Ascending aorta (tissue), 2 donors: ENCODE data around the gene LRIF1. TPM values are rescaled to one million over a fixed set of nuclear protein-coding genes. Genes with fewer than 3 reads are reported as not detected.
"Not testable (repeated sequence)": the region's sequence is repeated elsewhere in the genome, so short reads cannot be mapped to it uniquely, and the experiment has no call there.

ENCODE experiments used
- DNase-seq, 2 donors: peaks; one replicate each; pipeline ENCODE4 v3.0.0-alpha.2; 2019; ENCODE audit warnings: low spot score in 2 of 2
- H3K27ac ChIP-seq, 2 donors: fragments of 200-600 bp; sonication (generic); one replicate each; pipeline ENCODE4 v1.5.1; 2016 to 2017; ENCODE audit warnings: mild to moderate bottlenecking in 1 of 2
- H3K27me3 ChIP-seq: fragments of 200-600 bp; sonication (generic); one replicate; pipeline ENCODE4 v1.5.1; 2017
- H3K36me3 ChIP-seq, 2 donors: fragments of 200-600 bp; sonication (generic); one replicate each; pipeline ENCODE4 v1.5.1; 2016
- H3K4me1 ChIP-seq, 2 donors: fragments of 200-600 bp; sonication (generic); one replicate each; pipeline ENCODE4 v1.5.1; 2016 to 2017; ENCODE audit warnings: mild to moderate bottlenecking in 1 of 2
- H3K4me3 ChIP-seq, 2 donors: fragments of 200-600 bp; sonication (generic); one replicate each; pipeline ENCODE4 v1.5.1; 2016 to 2017; ENCODE audit warnings: mild to moderate bottlenecking in 1 of 2
- H3K9me3 ChIP-seq, 2 donors: fragments of 200-600 bp; sonication (generic); one replicate each; pipeline ENCODE4 v1.5.1; 2016
- CTCF ChIP-seq, 3 experiments: fragments of 200-600 bp in 2 of 3; fragments of 450-650 bp in 1 of 3; sonication (generic) in 2 of 3; IDR thresholded peaks; one replicate each; pipeline ENCODE4 v1.5.1; 2016 to 2019; ENCODE audit warnings: antibody characterized with exemption in 3 of 3, mild to moderate bottlenecking in 1 of 3, moderate library complexity in 1 of 3
- intact Hi-C: fragments of 100-400 bp; cut with DNase I; formaldehyde crosslinking; loops from one replicate; pipeline ENCODE4 v1.15.1; 2023
- total RNA-seq: library from RNA; depleted of rRNA; stranded (reverse); fragments of >200 nt; gene quantifications from one replicate; pipeline ENCODE4 v1.1.0, GENCODE V29; 2016

Gene LRIF1
- total RNA-seq, 1 donor from 2014 or later, result 3.5 TPM

- no peak overlapping the region for H3K27ac ChIP-seq
- peaks cover 24 to 55% of the 10 kb centered on the region in 2 donors for H3K36me3 ChIP-seq
- no peaks in the 10 kb centered on the region for H3K27me3 ChIP-seq
- intact Hi-C loops, result no loop called here
- no peaks in the 10 kb centered on the region for H3K4me1 ChIP-seq
- no peak for DNase-seq
- H3K9me3 ChIP-seq, result peaks cover 4 to 69% of the 10 kb centered on the region in 2 donors
- TF ChIP-seq CTCF (IDR thresholded peaks at IDR 0.05), result no peak
- H3K4me3 ChIP-seq, result no peak overlapping the region
Measured at GRCh38 chr1:110948038-110948810, 15.5 kb downstream of the LRIF1 start.

- Histone ChIP-seq H3K36me3 (peaks cover 18 to 34% of the 10 kb centered on the region in 2 donors), H3K4me3 (no peak overlapping the region), H3K27ac (no peak overlapping the region), H3K9me3 (peaks cover 0 to 50% of the 10 kb centered on the region in 2 donors), H3K27me3 (no peaks in the 10 kb centered on the region), H3K4me1 (no peaks in the 10 kb centered on the region)
- no peak for DNase-seq
- no peak for TF ChIP-seq CTCF (IDR thresholded peaks at IDR 0.05)
- intact Hi-C loops, result no loop called here
Measured at GRCh38 chr1:110945626-110946025, 18.1 kb downstream of the LRIF1 start.

GRCh38 chr1:110944806-110945205 is 18.9 kb downstream of the LRIF1 start:
- no peak for DNase-seq
- intact Hi-C loops, result no loop called here

GRCh38 chr1:110936567-110936966 is 27.2 kb downstream of the LRIF1 start:
- intact Hi-C loops, result no loop called here
- H3K27ac ChIP-seq, result no peak overlapping the region
- TF ChIP-seq CTCF (IDR thresholded peaks at IDR 0.05), result no peak
- H3K9me3 ChIP-seq, result peaks cover 18 to 61% of the 10 kb centered on the region in 2 donors
- no peaks in the 10 kb centered on the region for H3K4me1 ChIP-seq
- H3K4me3 ChIP-seq, result no peak overlapping the region
- no peak for DNase-seq
- no peaks in the 10 kb centered on the region for H3K27me3 ChIP-seq
- H3K36me3 ChIP-seq, result no peaks in the 10 kb centered on the region

More at GRCh38 chr1:110944806-110945205, 18.9 kb downstream of the LRIF1 start:
- Histone ChIP-seq H3K4me3 (no peak overlapping the region), H3K9me3 (peaks cover 0 to 52% of the 10 kb centered on the region in 2 donors), H3K4me1 (no peaks in the 10 kb centered on the region), H3K36me3 (peaks cover 16 to 28% of the 10 kb centered on the region in 2 donors), H3K27ac (no peak overlapping the region), H3K27me3 (no peaks in the 10 kb centered on the region)
- no peak for TF ChIP-seq CTCF (IDR thresholded peaks at IDR 0.05)

GRCh38 chr1:110931097-110931496 is 32.6 kb downstream of the LRIF1 start:
- H3K27ac ChIP-seq, H3K4me1 ChIP-seq, intact Hi-C loops, H3K4me3 ChIP-seq, H3K27me3 ChIP-seq, DNase-seq, H3K36me3 ChIP-seq: not testable (repeated sequence)
- H3K9me3 ChIP-seq, result peaks cover 7 to 26% of the 10 kb centered on the region in 2 donors

GRCh38 chr1:110928904-110929303 is 34.8 kb downstream of the LRIF1 start:
- DNase-seq, result no peak
- no peak for TF ChIP-seq CTCF (IDR thresholded peaks at IDR 0.05)
- Histone ChIP-seq H3K36me3 (no peaks in the 10 kb centered on the region), H3K9me3 (peaks cover 0 to 17% of the 10 kb centered on the region in 2 donors), H3K27me3 (no peaks in the 10 kb centered on the region), H3K4me3 (no peak overlapping the region), H3K4me1 (no peaks in the 10 kb centered on the region), H3K27ac (no peak overlapping the region)
- intact Hi-C loops, result no loop called here
